Left lung (tissue), 10 donors: Measurements from ENCODE around the gene CDH12. TPM values are rescaled to one million over a fixed set of nuclear protein-coding genes. Genes with fewer than 3 reads are reported as not detected.

Experiments used
- ATAC-seq: fragments of 200-7000 bp; cut with Tn5 transposase; one replicate; pipeline ENCODE4 v1.9.1; 2020; ENCODE audit warnings: moderate library complexity
- DNase-seq, 4 donors: peaks; one replicate each; pipeline ENCODE4 v3.0.0-alpha.2; 2013 to 2020
- H3K27ac ChIP-seq, 2 donors: fragments of 200-600 bp; sonication (generic) in 1 of 2; one replicate each; pipeline versions ENCODE4 v1.5.0 to v1.8.0; 2020 to 2021
- H3K27me3 ChIP-seq, 2 donors: fragments of 200-600 bp; sonication (generic) in 1 of 2; one replicate each; pipeline versions ENCODE4 v1.5.0 to v1.8.0; 2020 to 2021
- H3K36me3 ChIP-seq, 2 donors: fragments of 200-600 bp; sonication (generic) in 1 of 2; one replicate each; pipeline versions ENCODE4 v1.5.0 to v1.8.0; 2020 to 2021
- H3K4me1 ChIP-seq, 2 donors: fragments of 200-600 bp; one replicate each; pipeline ENCODE4 v1.8.0; 2021
- H3K4me3 ChIP-seq, 2 donors: fragments of 200-600 bp; sonication (generic) in 1 of 2; one replicate each; pipeline versions ENCODE4 v1.5.0 to v1.8.0; 2020 to 2021; ENCODE audit warnings: mild to moderate bottlenecking in 1 of 2
- H3K9me3 ChIP-seq, 2 donors: fragments of 200-600 bp; sonication (generic) in 1 of 2; one replicate each; pipeline versions ENCODE4 v1.5.0 to v1.8.0; 2020 to 2021
- intact Hi-C, 2 donors: fragments of 100-400 bp; cut with DNase I; formaldehyde crosslinking; loops; one replicate each; pipeline versions ENCODE4 v1.11.2 to v1.14.2; 2022
- polyA plus RNA-seq, 6 donors: library from polyadenylated mRNA; unstranded; fragments of 120-200 nt; gene quantifications; one replicate each; pipeline ENCODE4 v1.2.1, GENCODE V29; 2013; ENCODE audit not compliant: insufficient read length in 6 of 6
- total RNA-seq, 2 donors: library from RNA; stranded (reverse); fragmentation: NEBNext Ultra II Directional; extraction: Animal tissue kit (Norgen Biotek cat#: 25700); gene quantifications; one replicate each; pipeline ENCODE4 v1.2.1, GENCODE V29; 2021
- TF ChIP-seq, protein P1 (sequence below), 2 donors: fragments of 200-600 bp; sonication (generic) in 1 of 2; IDR thresholded peaks; one replicate each; pipeline versions ENCODE4 v1.5.0 to v1.8.0; 2021; ENCODE audit warnings: antibody characterized with exemption in 2 of 2
- donor health status: DM: no; HTN: yes; CAD: no.
- donor health status: DM: no; HTN: no; CAD: no.

Gene CDH12
- total and polyA plus RNA-seq, 8 donors: 2.6 to 6.5 (median 5.2) TPM; not detected in 2

DNA sequence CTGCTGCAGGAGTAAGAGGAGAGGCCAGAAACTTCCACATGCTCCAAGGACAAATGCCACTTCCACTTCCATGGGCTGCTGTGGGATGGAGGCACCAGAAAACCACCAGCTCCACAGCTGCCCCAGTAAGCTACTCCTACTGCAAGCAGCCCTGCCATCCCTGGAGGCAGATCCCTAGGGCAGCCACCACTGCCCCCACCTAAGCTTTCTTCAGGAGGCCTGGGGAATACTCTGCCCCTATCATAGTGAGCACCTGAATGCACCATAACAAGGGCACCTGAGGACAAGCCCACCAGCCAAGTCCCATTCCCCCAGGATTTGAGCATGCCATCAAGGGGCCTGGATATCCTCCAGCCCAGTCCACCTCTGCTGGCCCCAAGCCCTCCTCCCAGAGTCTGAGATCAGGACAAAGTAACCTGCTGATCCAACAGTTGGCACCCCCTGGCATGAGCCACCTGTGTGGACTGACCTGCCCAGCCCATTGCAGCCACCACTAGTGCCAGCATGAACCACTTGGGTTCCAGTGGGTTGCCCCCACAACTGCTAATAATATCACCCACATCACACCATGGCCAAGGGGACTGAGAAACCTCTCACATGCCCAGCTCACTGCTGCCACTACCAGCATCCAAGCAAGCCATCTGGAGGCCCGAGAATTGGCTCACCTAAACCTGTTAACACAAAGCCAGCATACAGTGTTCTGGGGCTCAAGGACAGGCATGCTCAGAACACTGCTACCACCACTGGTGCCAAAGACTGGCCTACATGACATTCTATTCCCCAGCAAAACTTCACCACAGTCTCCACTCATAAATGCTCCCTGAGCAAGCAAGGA, 480.1 kb downstream of the CDH12 start:
- H3K27me3 ChIP-seq: no peaks in the 10 kb centered on the region
- H3K4me1 ChIP-seq: no peaks in the 10 kb centered on the region
- H3K9me3 ChIP-seq: no peaks in the 10 kb centered on the region
- H3K27ac ChIP-seq: no peak overlapping the region
- ATAC-seq: no peak
- no peak overlapping the region for H3K4me3 ChIP-seq
- TF ChIP-seq, protein P1, sequence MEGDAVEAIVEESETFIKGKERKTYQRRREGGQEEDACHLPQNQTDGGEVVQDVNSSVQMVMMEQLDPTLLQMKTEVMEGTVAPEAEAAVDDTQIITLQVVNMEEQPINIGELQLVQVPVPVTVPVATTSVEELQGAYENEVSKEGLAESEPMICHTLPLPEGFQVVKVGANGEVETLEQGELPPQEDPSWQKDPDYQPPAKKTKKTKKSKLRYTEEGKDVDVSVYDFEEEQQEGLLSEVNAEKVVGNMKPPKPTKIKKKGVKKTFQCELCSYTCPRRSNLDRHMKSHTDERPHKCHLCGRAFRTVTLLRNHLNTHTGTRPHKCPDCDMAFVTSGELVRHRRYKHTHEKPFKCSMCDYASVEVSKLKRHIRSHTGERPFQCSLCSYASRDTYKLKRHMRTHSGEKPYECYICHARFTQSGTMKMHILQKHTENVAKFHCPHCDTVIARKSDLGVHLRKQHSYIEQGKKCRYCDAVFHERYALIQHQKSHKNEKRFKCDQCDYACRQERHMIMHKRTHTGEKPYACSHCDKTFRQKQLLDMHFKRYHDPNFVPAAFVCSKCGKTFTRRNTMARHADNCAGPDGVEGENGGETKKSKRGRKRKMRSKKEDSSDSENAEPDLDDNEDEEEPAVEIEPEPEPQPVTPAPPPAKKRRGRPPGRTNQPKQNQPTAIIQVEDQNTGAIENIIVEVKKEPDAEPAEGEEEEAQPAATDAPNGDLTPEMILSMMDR (IDR thresholded peaks at IDR 0.05): no peak
- H3K36me3 ChIP-seq: no peaks in the 10 kb centered on the region
- intact Hi-C loops: no loop called here
- DNase-seq: no peak

DNA sequence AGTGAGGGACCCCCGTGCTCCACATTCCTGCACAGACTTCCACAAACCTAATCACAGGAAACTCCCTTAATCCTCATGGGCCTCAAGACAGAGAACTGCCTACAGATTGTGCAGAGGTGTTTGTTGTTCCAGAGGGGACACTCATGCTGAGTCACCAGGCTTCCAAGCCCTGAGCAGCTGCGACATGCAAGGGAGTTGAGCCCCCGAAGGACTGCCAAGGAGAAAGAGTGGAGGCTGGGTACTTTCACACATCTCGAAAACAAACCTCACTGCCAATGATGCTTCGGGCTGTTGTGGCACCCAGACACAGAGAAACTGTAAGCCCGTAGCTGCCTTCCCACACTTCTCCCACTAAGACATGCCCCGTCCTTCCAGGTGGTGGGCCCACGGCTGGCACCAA, 480.8 kb downstream of the CDH12 start:
- peak in 1 of 4 donors; percentile 39 for DNase-seq
- H3K27me3 ChIP-seq: no peaks in the 10 kb centered on the region
- H3K9me3 ChIP-seq: no peaks in the 10 kb centered on the region
- ATAC-seq: no peak
- no peaks in the 10 kb centered on the region for H3K36me3 ChIP-seq
- intact Hi-C loops: no loop called here
- TF ChIP-seq, protein P1 (IDR thresholded peaks at IDR 0.05): no peak
- H3K4me3 ChIP-seq: no peak overlapping the region
- no peak overlapping the region for H3K27ac ChIP-seq
- no peaks in the 10 kb centered on the region for H3K4me1 ChIP-seq

DNA sequence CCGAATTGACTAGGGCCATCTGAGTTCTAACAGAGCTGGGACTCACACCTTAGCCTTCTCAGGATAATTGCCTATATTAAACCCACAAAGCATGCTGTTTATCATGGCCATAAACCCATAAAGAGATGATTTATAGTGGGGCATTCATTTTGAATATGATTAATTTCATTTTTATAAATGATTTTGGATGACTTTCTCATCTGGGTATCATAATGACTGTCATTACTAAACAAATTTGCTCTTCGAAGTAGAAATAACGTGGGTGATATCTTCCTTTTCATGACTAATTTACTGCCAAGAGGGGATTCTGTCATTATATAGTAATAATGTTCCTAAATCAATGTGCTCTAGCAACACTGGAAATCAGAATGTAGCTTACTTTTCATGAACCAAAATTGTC, 498.2 kb downstream of the CDH12 start:
- ATAC-seq: no peak
- TF ChIP-seq, protein P1 (IDR thresholded peaks at IDR 0.05): no peak
- no peaks in the 10 kb centered on the region for H3K4me1 ChIP-seq
- no peak for DNase-seq
- intact Hi-C loops: no loop called here
- H3K27ac ChIP-seq: no peak overlapping the region
- H3K36me3 ChIP-seq: no peaks in the 10 kb centered on the region
- H3K9me3 ChIP-seq: peaks cover 0 to 2% of the 10 kb centered on the region in 2 donors
- no peaks in the 10 kb centered on the region for H3K27me3 ChIP-seq
- no peak overlapping the region for H3K4me3 ChIP-seq

DNA sequence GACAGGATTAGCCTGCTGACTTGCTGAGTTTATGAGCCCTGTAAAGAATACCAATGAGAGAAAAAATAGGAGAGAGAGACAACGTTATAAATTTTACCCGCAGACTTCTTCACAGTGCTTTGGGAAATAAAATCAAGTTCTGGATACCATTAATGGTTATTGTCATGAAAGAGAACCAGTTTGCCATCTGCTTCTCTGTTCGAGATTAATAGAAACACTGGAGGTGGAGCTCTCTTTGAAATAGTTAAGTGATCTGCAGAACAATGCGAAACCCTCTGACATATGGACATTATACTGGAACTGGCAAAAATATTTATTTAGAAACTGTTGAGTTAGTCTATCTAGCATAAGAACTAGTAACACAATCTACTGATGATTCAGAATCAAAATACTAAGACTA, 500.7 kb downstream of the CDH12 start:
- ATAC-seq (no peak), DNase-seq (no peak)
- Histone ChIP-seq H3K27me3 (no peaks in the 10 kb centered on the region), H3K4me1 (no peaks in the 10 kb centered on the region), H3K4me3 (no peak overlapping the region), H3K36me3 (no peaks in the 10 kb centered on the region), H3K9me3 (peaks cover 0 to 2% of the 10 kb centered on the region in 2 donors), H3K27ac (no peak overlapping the region)
- TF ChIP-seq, protein P1 (IDR thresholded peaks at IDR 0.05): no peak
- intact Hi-C loops: no loop called here

DNA sequence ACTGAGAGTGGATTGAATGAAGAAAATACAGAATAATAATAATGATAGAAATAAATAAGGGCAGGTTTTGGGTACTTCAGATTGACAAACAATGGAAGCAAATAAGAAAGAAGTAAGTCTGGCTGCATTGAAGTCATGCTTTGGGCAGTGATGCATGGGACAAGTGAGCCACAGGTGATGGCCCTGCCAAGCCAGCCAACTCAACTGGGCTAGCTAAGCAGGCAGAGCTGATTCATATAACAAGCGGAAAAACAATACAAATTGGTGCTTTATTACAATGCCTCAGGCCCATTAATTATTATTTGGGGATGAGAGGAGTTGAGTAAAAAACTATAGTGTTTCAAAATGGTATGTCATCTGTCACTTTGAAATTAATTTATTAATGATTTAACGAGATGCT, 502.0 kb downstream of the CDH12 start:
- intact Hi-C loops: no loop called here
- ATAC-seq (no peak), DNase-seq (no peak)
- no peaks in the 10 kb centered on the region for H3K27me3 ChIP-seq
- no peaks in the 10 kb centered on the region for H3K4me1 ChIP-seq
- TF ChIP-seq, protein P1 (IDR thresholded peaks at IDR 0.05): no peak
- H3K36me3 ChIP-seq: no peaks in the 10 kb centered on the region
- no peak overlapping the region for H3K27ac ChIP-seq
- H3K9me3 ChIP-seq: no peaks in the 10 kb centered on the region
- H3K4me3 ChIP-seq: no peak overlapping the region
